Endometrial microvascular endothelial cells (primary cell): Measurements from ENCODE around the gene CST7. TPM values are rescaled to one million over a fixed set of nuclear protein-coding genes. Genes with fewer than 3 reads are reported as not detected.

Source experiments
- total RNA-seq: library from RNA; depleted of rRNA; stranded (reverse); fragments of >200 nt; gene quantifications from one replicate; pipeline ENCODE4 v1.2.3, GENCODE V29; 2015; ENCODE audit errors: inconsistent ontology term

CST7 gene
- total RNA-seq, 1 donor from 2014 or later: not detected

Other genes with a start within 250 kb of the CST7 start
- gene APMAP, start 43.5 kb downstream of the CST7 start, total RNA-seq: 135 TPM
- gene ACSS1, start 108.9 kb downstream of the CST7 start, total RNA-seq: 4.5 TPM
- gene VSX1, start 132.9 kb downstream of the CST7 start, total RNA-seq: not detected
- gene ENTPD6, start 246.4 kb downstream of the CST7 start, total RNA-seq: 73.3 TPM